Lower leg skin (tissue), 3 donors: Measurements from ENCODE around the gene FSTL1.

Experiments used
- CTCF ChIP-seq, 3 donors: fragments of 450-650 bp; IDR thresholded peaks; one replicate each; pipeline ENCODE4 v1.5.1; 2016; ENCODE audit warnings: antibody characterized with exemption in 3 of 3, mild to moderate bottlenecking in 3 of 3, moderate library complexity in 2 of 3
- POLR2A ChIP-seq, 2 donors: fragments of 450-650 bp; IDR thresholded peaks; one replicate each; pipeline ENCODE4 v1.6.1; 2016 to 2017; ENCODE audit warnings: antibody characterized with exemption in 2 of 2, mild to moderate bottlenecking in 1 of 2, moderate library complexity in 1 of 2

- no peak for TF ChIP-seq POLR2A (IDR thresholded peaks at IDR 0.05)
- no peak for TF ChIP-seq CTCF (IDR thresholded peaks at IDR 0.05)
Observed at GRCh38 chr3:120492103-120492502, 41.3 kb upstream of the FSTL1 start.
